ENCODE data around the gene FIP1L1.
"Not testable (repeated sequence)": the region's sequence is repeated elsewhere in the genome, so short reads cannot be mapped to it uniquely, and the experiment has no call there.

The FIP1L1 gene, protein sequence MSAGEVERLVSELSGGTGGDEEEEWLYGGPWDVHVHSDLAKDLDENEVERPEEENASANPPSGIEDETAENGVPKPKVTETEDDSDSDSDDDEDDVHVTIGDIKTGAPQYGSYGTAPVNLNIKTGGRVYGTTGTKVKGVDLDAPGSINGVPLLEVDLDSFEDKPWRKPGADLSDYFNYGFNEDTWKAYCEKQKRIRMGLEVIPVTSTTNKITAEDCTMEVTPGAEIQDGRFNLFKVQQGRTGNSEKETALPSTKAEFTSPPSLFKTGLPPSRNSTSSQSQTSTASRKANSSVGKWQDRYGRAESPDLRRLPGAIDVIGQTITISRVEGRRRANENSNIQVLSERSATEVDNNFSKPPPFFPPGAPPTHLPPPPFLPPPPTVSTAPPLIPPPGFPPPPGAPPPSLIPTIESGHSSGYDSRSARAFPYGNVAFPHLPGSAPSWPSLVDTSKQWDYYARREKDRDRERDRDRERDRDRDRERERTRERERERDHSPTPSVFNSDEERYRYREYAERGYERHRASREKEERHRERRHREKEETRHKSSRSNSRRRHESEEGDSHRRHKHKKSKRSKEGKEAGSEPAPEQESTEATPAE

DNA sequence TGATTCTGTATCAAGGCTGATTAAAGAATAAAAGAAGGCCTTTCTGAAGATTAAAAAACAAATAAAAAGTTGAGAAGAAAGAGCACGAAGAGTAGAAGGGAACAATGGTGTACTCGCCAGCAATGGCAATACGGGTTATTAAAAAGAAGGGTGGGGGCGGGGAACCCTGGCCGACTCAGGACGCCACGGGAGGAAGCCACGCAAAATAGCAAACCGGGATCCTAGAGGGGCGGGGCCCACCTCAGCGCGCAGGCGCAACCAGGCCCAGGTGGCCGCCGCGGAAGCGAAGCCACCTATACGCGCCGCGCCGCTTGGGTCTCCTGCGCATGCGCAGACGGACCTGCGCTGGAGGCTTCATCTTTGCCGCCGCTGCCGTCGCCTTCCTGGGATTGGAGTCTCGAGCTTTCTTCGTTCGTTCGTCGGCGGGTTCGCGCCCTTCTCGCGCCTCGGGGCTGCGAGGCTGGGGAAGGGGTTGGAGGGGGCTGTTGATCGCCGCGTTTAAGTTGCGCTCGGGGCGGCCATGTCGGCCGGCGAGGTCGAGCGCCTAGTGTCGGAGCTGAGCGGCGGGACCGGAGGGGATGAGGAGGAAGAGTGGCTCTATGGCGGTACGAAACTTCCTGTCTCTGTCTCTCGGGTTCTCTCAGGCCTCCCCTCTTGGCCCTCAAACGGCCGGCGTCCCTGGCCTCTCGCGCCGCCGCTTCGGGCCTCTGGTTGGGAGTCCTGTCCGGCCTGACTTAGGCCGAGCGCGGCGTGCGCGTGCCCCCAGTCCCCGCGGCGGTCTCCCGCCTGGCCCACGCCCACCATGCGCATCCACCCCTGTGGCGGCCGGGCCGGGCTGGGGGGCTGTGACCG is at the start of gene FIP1L1:
Gene FIP1L1, plus strand, starts transcription at position 323 of the 852 bp plus-strand sequence. Its CDS starts 198 bp downstream, at position 521.
- DNase-seq = peak; percentile 79

DNA sequence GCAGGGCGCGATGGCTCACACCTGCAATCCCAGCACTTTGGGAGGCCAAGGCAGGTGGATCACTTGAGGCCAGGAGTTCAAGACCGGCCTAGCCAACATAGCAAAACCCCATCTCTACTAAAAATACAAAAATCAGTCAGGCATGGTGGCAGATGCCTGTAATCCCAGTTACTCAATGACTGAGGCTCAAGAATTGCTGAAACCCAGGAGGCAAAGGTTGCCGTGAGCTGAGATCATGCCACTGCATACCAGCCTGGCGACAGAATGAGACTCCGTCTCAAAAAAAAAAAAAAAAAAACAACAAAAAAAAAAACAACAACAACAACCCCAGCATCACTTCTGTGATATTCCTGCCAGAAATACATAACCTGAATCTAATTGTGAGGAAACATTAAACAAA is 42.5 kb upstream of the FIP1L1 start:
- not testable (repeated sequence) for DNase-seq

DNA sequence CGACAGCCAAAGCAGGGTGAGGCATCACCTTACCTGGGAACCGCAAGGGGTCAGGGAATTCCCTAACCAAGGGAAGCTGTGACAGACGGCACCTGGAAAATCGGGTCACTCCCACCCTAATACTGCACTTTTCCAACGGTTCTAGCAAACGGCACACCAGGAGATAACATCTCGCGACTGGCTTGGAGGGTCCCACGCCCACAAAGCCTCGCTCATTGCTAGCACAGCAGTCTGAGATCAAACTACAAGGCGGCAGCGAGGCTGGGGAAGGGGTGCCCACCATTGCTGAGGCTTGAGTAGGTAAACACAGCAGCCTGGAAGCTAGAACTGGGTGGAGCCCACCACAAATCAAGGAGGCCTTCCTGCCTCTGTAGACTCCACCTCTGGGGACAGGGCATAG is 37.3 kb upstream of the FIP1L1 start:
- not testable (repeated sequence) for DNase-seq

DNA sequence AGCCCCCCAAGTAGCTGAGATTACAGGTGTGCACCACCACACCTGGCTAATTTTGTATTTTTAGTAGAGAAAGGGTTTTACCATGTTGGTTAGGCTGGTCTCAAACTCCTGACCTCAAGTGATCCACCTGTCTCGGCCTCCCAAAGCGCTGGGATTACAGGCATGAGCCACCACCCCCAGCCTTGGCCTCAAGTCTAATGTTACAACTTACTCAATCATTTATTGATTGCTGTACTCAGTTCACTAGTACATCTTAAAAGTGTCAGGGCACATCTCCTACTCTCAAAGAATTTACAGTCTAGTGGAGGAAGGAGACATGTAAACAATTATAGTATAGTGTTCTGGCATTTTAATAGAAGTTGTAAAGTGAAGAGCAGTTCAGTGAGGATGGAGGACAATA is 31.0 kb upstream of the FIP1L1 start:
- DNase-seq = not testable (repeated sequence)

DNA sequence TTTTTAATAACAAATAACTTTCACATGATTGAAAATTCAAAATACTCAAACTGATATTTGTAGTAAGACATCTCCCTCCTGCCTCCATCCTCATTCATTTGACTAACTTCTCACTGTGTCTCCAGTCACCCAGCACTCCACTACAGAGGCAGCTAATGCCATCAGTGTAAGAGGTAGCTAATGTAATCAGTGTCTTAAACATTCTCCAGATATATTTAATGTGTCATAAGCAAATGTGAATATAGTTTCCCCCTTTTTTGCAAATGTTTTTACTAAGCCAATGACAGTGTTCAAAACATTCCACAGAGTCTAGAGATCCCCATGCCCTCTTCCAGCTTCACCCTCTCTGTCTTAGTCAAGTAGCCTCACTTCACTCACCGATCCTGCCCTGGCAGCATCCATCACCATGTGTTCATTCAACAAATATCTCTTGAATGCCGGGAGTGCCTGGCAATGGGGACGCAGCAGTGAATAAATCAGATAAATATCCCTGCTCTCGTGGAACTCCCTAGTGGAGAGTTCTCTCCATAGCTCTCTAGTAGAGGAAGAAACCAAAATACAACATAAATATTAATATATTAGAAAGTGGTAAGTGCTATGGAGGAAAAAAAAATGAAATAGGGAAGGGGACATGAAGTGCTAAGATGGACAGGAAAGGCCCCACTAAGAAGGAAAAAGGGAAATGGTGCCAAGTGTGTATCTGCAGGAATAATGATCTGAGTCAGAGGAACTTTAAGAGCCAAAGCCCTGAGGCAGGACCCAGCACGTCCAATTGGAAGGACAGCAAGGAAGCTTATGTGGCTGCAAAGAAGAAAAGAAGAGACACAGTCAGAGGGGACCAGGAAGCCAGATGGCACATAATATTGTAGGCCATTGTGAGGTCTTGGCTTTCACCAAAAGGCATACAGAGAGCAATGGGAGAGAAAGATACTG is 30.3 kb upstream of the FIP1L1 start:
- no peak for DNase-seq

DNA sequence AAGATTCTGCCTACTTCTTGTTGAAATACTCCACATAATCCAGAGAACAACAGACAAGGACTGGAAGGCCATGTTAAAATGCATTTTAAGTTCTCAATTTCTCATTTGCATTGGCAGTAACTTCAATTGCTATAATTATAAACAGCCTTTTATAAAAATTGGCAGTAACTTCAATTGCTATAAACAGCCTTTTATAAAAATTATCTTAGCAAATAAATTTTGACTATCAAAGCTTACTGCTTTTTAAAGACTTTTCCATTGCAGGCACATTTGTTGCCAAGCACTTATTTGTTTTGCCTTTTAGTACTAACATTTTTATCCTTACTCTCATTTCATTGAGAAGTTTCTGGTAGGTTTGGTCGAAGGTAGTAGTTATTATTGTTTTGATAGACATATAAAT is 29.4 kb upstream of the FIP1L1 start:
- DNase-seq = no peak

DNA sequence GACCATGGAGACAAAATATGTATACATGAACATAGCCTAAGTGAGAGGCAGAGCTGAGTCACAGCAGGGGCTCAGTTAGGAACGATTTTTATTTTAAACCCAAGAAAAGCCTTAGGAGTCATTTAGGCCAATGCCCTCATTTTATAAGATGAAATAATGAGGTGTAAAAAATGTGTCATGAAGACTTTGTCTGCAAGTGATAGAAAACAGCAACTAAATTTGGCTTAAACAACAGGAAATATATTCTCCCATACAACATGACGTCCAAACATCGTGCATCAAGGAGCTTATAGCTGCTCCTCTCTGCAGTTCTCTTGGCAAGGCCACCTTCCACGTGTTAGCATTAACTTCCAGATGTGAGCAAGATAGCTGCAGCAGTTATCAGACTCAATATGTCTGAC is 28.4 kb upstream of the FIP1L1 start:
- DNase-seq = no peak

DNA sequence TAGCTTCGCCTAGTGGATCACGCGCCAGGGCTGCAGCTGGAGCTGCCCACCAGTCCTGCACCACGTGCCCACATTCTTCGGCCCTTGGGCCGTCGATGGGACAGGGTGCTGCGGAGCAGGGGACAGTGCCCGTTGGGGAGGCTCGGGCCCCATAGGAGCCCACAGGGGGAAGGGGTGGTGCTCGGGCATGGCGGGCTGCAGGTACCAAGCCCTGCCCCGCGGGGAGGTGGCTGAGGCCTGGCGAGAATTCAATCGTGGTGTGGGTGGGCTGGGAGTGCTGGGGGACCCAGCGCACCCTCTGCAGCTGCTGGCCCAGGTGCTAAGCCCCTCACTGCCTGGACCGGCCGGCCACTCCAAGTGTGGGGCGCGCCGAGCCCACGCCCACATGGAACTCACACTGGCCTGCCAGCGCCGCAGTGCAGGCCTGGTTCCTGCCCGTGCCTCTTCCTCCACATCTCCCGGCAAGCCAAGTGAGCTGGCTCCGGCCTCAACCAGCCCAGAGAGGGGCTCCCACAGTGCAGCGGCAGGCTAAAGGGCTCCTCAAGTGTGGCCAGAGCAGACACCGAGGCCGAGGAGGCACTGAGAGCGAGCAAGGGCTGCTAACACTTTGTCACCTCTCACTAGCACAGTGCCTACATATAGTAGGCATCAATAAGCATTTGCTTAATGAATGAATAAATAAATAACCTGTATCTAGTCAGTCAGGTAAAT is 23.3 kb upstream of the FIP1L1 start:
- no peak for DNase-seq

DNA sequence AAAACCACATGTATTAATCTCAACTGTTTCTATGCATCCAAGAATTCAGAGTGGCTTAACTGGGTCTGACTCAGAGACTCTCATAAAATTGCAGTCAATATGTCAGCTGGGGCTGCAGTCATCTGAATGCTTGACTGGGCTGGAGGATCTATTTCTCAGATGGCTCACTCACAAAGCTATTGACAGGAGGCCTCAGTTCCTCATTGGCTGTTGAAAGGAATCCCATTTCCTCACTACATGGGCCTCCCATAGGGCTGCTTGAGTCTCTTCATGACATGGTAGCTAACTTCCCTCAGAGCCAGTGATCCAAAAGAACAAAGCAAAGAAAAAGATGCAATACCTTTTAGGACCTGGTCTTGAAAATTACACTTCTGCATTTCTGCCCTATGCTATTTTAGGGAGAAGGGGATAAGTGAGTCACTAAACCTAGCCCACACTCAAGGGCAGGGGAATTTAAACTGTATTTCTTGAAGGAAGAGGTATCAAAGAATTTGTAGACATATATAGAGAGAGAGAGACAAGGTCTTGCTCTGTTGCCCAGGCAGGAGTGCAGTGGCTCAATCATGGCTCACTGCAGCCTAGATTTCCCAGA is 21.4 kb upstream of the FIP1L1 start:
- DNase-seq = no peak

DNA sequence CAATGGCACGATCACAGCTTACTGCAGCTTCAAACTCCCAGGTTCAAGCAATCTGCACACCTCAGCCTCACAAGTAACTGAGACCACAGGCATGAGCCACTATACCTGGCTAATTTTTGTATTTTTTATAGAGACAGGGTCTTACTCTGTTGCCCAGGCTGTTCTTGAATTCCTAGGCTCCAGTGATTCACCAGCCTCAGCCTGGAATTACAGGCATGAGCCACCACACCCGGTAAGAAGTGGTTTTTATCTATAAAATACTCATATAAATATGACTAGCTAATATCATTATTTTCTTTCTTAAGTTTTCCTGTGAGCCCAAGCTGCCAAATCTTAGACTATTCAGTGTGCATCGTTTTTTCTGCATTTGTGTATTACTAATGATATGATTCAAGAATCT is 16.0 kb upstream of the FIP1L1 start:
- DNase-seq = no peak

DNA sequence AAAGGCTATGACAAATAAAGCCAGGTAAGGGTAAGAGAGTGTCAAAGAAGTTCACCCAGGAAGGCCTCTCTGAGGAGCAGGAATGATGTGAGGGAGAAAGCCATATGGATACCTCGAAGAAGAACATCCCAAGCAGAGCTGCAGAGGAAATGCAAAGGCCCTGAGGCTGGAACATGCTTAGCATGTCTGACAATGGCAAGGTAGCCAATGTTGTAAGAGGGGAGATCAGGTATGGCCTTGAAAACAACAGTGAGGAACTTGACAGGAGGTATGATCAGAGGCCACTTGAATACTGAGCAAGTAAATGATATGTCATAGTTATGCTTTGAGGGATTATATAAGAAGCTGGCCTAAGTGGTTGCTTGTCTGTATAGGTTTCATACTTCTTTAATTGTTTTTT is 15.3 kb upstream of the FIP1L1 start:
- no peak for DNase-seq

DNA sequence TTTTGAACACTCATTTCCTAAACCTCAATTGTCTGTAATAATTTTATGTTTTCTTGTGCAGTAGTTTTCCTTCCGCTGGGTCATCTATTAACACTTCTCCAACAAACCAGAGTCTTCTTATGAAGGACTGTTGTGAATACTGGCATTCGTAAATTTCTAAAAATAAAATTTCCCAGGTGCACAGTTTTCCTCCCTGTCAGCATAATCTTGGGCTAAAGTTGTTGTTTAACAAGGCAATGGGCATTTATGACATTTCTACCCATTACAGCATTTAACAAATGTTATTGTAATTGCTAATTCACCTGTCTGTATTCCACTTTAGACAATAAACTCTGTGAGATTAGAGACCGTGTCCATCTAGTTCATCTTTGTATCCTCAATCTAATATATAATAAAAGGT is 12.8 kb upstream of the FIP1L1 start:
- no peak for DNase-seq

DNA sequence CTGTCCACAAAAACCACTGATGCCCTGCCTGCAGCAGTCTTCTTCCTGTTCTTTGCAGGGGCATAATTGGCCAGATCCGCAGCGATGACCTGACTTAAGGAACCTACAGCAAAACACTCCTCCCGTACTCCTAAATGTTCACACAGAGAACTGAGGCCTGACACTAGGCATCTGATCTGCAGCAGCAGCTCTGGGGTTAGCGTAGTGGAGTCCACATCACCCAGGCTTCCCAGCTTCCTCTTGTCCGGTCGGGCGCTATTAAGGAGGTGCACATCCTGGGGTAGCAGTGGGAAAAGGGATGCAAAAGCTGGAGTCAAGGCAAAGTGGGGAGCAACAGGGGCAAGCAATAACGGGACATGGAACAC is 12.3 kb upstream of the FIP1L1 start:
- no peak for DNase-seq

DNA sequence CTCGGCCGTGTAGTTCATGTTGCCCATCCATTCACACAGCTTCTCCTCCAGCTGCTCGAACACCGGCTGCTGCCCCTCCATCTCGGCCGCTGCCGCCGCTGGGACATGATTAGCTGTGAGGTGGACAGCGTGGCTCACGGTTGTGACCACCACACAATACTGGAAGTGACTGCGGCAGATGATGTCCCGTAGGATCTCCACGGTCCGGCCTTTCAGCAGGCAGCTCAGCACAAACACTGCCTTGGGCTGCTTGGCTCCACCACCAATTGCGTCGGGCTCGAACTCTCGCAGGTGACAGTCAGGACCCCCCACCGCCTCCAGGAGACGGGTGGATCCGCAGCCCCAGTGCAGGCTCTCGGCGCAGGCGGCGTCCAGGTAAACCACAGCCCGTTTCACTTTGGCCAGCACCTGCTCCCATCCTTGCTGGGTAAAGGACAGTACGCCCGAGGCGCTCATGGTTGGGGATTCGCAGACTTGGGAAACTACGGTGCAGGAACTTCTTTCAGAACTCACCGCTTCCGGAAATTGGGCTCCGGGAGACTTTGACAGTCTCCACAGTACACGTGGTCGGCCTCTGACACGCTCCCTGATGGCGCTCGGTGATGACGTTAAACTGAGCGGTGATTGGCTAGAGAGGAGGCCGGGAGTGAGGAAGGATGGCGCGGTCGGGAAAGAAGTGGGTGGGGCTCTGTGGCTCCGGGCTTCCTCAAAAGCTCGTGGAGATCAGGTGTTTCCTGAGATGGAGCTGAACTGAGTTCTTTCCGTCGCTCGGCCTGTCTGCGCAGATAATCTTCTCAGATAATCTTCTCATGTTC is 11.7 kb upstream of the FIP1L1 start, which contains the start of gene SCFD2:
Gene SCFD2, minus strand, starts transcription at position 576 of the 815 bp plus-strand sequence.
- peak; percentile 81 for DNase-seq

DNA sequence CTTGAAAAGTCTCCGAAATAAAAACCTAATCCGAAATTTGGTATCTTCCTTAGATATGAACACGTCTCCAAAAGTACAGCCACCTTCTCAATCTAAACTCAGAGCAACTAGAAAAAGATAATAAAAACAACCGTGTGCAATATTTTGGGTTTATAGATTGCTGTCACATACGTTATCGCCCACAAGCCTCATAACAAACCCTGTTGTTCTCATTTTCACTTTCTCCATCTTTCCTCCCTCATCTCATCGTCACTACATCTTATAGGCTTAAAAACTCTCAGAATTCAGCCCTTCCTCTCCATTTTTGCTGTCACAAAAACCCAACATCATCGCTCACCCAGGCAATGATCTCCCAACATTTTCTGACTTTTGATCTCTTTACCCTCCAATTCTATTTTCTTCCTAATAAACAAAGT is 11.1 kb upstream of the FIP1L1 start:
- DNase-seq = no peak

DNA sequence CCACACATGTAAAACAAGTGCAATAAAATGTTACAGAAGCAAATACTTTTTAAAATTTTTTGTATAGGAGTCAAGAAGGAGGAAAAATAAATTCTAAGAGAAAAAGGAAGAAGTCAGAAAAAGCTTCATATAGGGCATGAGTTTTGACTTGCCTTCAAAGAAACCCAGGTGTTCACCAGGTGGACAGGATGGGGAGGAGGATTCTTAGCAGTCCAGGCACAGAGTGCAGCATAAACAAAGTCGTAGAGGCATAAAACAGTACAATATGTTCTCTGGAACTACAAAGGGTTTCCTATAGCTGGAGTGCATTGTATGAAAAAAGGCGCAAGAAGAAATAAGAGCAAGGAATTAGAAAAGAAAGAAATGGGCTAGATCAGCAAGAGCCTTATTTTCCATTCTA is 9.7 kb upstream of the FIP1L1 start:
- DNase-seq = no peak

DNA sequence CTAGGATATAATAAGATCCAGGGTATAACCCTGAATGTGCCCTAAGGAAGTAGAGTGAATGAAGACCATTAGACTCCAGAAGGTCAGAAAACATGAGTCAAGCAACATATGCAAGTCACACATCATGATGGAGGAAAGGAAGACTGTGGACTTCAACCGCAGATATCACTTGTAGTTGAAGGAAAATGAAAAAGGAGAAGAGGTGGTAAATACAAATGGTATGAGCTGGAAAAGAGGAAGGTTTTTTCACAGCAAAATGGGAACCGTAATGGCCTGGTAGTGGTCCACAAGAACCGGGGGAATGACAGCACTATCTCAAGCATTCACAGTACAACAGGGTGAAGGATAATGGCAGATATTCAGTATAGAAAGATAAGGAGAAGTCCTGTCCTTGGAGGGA is 6.4 kb upstream of the FIP1L1 start:
- no peak for DNase-seq

DNA sequence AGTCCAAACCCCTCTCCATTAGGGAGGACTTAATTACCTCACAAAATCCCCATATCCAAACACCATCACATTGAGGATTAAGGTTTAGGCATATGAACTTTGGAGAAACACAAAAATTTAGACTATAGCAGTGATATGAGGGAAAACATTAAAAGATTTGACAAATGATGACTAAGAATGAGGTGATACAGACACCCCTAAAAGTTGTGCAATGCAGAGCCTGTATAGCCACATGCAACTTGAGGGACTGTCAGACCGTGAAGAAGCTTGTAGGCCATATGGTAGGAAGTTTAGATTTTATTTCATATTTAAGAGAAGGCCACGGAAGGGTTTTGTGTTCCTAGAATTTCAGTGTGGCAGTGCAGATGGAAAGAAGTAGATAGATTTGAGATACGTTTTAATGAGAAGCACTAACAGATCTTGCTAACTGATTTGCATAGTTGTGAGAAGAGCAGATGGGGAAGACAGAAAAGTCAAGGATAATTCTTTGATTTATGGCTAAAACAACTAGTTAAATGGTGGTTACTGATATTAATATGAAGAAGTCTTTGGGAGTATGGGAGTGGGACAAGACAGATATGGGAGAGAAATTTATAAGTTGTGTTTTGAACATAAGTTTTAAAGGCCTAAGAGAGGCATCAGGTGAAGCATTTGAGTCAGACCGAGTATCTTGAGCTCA is 5.5 kb upstream of the FIP1L1 start:
- no peak for DNase-seq

DNA sequence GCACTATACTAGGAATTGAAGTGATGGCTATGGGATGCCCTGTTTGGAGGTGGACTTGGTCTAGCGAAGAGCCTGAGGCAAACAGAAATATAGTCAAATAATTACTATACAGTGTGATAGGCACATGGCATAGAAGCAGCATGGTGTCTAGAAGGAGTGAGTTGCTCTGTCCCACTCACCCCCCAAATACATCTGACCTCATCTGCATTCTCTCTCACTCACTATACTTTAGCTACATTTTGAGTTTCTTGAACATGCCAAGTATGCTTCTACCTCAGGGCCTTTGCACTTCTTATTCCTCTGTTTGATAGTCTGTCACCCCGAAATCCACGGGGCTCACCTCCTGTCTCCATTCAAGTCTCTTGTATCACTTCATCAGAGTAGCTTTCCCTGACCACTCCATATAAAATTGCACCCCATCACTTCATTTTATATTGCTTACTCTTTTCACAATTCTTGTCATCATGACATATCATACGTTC is 2.6 kb upstream of the FIP1L1 start:
- DNase-seq = no peak

DNA sequence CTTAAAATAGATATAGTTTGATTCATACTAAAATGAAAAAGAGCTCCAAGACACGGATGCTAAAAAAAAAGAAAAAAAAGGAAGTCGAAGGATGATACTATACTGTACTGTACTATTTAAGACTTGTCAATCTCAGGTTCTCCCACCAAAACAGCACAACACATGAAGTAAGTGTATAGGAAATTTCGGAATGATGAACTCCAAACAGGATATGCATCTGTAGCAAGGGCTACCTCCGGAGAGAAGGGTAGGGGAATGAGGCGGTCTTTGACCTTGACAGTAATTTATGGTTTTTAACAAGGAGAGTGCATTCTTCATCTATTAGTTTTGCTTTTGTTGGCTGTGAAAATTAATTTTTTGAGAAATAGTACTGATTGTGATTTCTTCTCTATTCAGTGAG is 541 bp upstream of the FIP1L1 start:
- no peak for DNase-seq

All from NCI-H1105 (cell line).